Spleen (tissue), 11 donors: Measurements from ENCODE around the gene LYVE1. TPM values are rescaled to one million over a fixed set of nuclear protein-coding genes. Genes with fewer than 3 reads are reported as not detected.
A peak's percentile ranks its signal among the peaks of the same experiment; 100 is the strongest.

Experiments used
- DNase-seq: peaks from one replicate; pipeline ENCODE4 v3.0.0-alpha.2; 2020
- H3K27ac ChIP-seq, 8 donors: fragments of 200-600 bp; sonication (generic) in 7 of 8; 1 replicate in 4 of 8; 2 replicates in 4 of 8; pipeline versions ENCODE4 v1.5.0 to v1.8.0; 2016 to 2021; ENCODE audit warnings: inconsistent platforms in 4 of 8, mild to moderate bottlenecking in 4 of 8, moderate library complexity in 1 of 8
- H3K27me3 ChIP-seq, 7 donors: fragments of 200-600 bp; sonication (generic) in 6 of 7; replicated peaks in 1 of 7; 1 replicate in 4 of 7; 2 replicates in 3 of 7; pipeline versions ENCODE4 v1.5.0 to v1.8.0; 2016 to 2021; ENCODE audit warnings: inconsistent platforms in 3 of 7, mild to moderate bottlenecking in 1 of 7
- H3K36me3 ChIP-seq, 6 donors: fragments of 200-600 bp; sonication (generic) in 5 of 6; 1 replicate in 4 of 6; 2 replicates in 2 of 6; pipeline versions ENCODE4 v1.5.0 to v1.8.0; 2016 to 2021; ENCODE audit warnings: inconsistent platforms in 2 of 6
- H3K4me1 ChIP-seq, 6 donors: fragments of 200-600 bp; sonication (generic) in 5 of 6; 1 replicate in 3 of 6; 2 replicates in 3 of 6; pipeline versions ENCODE4 v1.5.0 to v1.8.0; 2016 to 2021; ENCODE audit warnings: inconsistent platforms in 3 of 6
- H3K4me3 ChIP-seq, 8 donors: fragments of 200-600 bp; sonication (generic) in 7 of 8; 1 replicate in 4 of 8; 2 replicates in 4 of 8; pipeline versions ENCODE4 v1.5.0 to v1.8.0; 2016 to 2021; ENCODE audit warnings: inconsistent platforms in 4 of 8, mild to moderate bottlenecking in 4 of 8, moderate library complexity in 2 of 8
- H3K9me3 ChIP-seq, 8 donors: fragments of 200-600 bp; sonication (generic) in 7 of 8; 1 replicate in 4 of 8; 2 replicates in 4 of 8; pipeline versions ENCODE4 v1.5.0 to v1.8.0; 2016 to 2021; ENCODE audit warnings: inconsistent platforms in 4 of 8
- CTCF ChIP-seq, 11 experiments: fragments of 200-600 bp in 7 of 11; fragments of 450-650 bp in 4 of 11; sonication (generic) in 4 of 11; IDR thresholded peaks in 8 of 11; conservative IDR thresholded peaks in 3 of 11; 1 replicate in 7 of 11; 2 replicates in 4 of 11; pipeline versions ENCODE4 v1.4.0 to v1.8.0; 2016 to 2021; ENCODE audit warnings: antibody characterized with exemption in 11 of 11, inconsistent platforms in 4 of 11, mild to moderate bottlenecking in 1 of 11
- POLR2A ChIP-seq, 3 donors: fragments of 450-650 bp; IDR thresholded peaks; one replicate each; pipeline ENCODE4 v1.5.1; 2017; ENCODE audit warnings: antibody characterized with exemption in 3 of 3, mild to moderate bottlenecking in 1 of 3
- POLR2AphosphoS5 ChIP-seq, 3 donors: sonication (generic); formaldehyde crosslinking; IDR thresholded peaks; one replicate each; pipeline ENCODE4 v1.5.1; 2017; ENCODE audit warnings: antibody characterized with exemption in 3 of 3
- WGBS, 5 donors: extraction: QIAGEN DNeasy Blood & Tissue Kit in 3 of 5; methylation state at CpG; one replicate each; pipeline versions ENCODE4 v1.1.5 to v1.1.7; 2013 to 2018; 5-methylcytosine and 5-hydroxymethylcytosine counted together
- intact Hi-C: fragments of 100-400 bp; cut with DNase I; formaldehyde crosslinking; loops from one replicate; pipeline ENCODE4 v1.15.0; 2023; ENCODE audit warnings: low total_unique reads
- polyA plus RNA-seq, 3 donors: library from polyadenylated mRNA; stranded (reverse); fragments of 200-250 nt; gene quantifications; one replicate each; pipeline ENCODE4 v1.2.1, GENCODE V29; 2013
- total RNA-seq, 7 donors: library from RNA; depleted of rRNA in 3 of 7; stranded (reverse); fragments of >200 nt in 3 of 7; fragmentation: NEBNext Ultra II Directional in 4 of 7; extraction: Animal tissue kit (Norgen Biotek cat#: 25700) in 4 of 7; gene quantifications; one replicate each; pipeline versions ENCODE4 v1.1.0 to v1.2.1, GENCODE V29; 2016 to 2021
- donor health status: healthy with polysubstance abuse.
- donor health status: DM: no; HTN: no; CAD: no; lungs with moderate emphysema.
- donor health status: DM: no; HTN: no; CAD: no.
- donor health status: Bipolar disorder and iron deficiency.
- donor health status: healthy.
- donor health status: DM: no; HTN: no; CAD: no.
- donor health status: DM: yes; HTN: yes; CAD: no.

Gene LYVE1
- total and polyA plus RNA-seq, 10 donors: 20.2 to 338 (median 134) TPM

GRCh38 chr11:10602945-10603344, 34.5 kb upstream of the LYVE1 start:
- TF ChIP-seq CTCF (IDR thresholded peaks at IDR 0.05 in 8 of 11, conservative IDR thresholded peaks at IDR 0.05 in 3 of 11) (no peak), POLR2AphosphoS5 (IDR thresholded peaks at IDR 0.05) (no peak), POLR2A (IDR thresholded peaks at IDR 0.05) (no peak)
- Histone ChIP-seq H3K4me1 (peaks cover 34 to 100% (median 87%) of the 10 kb centered on the region in 6 donors), H3K9me3 (no peaks in the 10 kb centered on the region), H3K27me3 (no peaks in the 10 kb centered on the region), H3K4me3 (no peak overlapping the region), H3K36me3 (peaks cover 0 to 23% (median 0%) of the 10 kb centered on the region in 6 donors), H3K27ac (peak overlapping the region in 4 of 8 donors; percentile 90 to 96 (median 92))
- 92 to 99% (median 97%) methylated on average over 7 to 12 of the region's 12 CpGs for WGBS, 5 donors
- no peak for DNase-seq
- intact Hi-C loops: no loop called here

- Histone ChIP-seq H3K27me3 (no peaks in the 10 kb centered on the region), H3K36me3 (peaks cover 0 to 23% (median 0%) of the 10 kb centered on the region in 6 donors), H3K9me3 (no peaks in the 10 kb centered on the region), H3K4me1 (peaks cover 30 to 100% (median 85%) of the 10 kb centered on the region in 6 donors), H3K4me3 (peak overlapping the region in 1 of 8 donors; percentile 43), H3K27ac (peak overlapping the region in 6 of 8 donors; percentile 28 to 96 (median 82))
- no peak for DNase-seq
- intact Hi-C loops: no loop called here
- 85 to 94% (median 92%) methylated on average over 7 of the region's 7 CpGs for WGBS, 5 donors
- no peak for TF ChIP-seq POLR2AphosphoS5 (IDR thresholded peaks at IDR 0.05)
- TF ChIP-seq CTCF (IDR thresholded peaks at IDR 0.05 in 8 of 11, conservative IDR thresholded peaks at IDR 0.05 in 3 of 11): no peak
- TF ChIP-seq POLR2A (IDR thresholded peaks at IDR 0.05): no peak
Measured at GRCh38 chr11:10602366-10602765, 33.9 kb upstream of the LYVE1 start.

GRCh38 chr11:10601837-10602236, 33.4 kb upstream of the LYVE1 start:
- intact Hi-C loops: no loop called here
- peaks cover 24 to 100% (median 80%) of the 10 kb centered on the region in 6 donors for H3K4me1 ChIP-seq
- no peaks in the 10 kb centered on the region for H3K9me3 ChIP-seq
- 53 to 78% (median 67%) methylated on average over 3 to 6 of the region's 6 CpGs for WGBS, 5 donors
- peak overlapping the region in 1 of 8 donors; percentile 43 for H3K4me3 ChIP-seq
- peaks cover 0 to 23% (median 0%) of the 10 kb centered on the region in 6 donors for H3K36me3 ChIP-seq
- peak overlapping the region in 7 of 8 donors; percentile 28 to 96 (median 75) for H3K27ac ChIP-seq
- TF ChIP-seq POLR2AphosphoS5 (IDR thresholded peaks at IDR 0.05): peak in 2 of 3 donors; percentile 41 to 54
- TF ChIP-seq CTCF (IDR thresholded peaks at IDR 0.05 in 8 of 11, conservative IDR thresholded peaks at IDR 0.05 in 3 of 11): no peak
- no peak for TF ChIP-seq POLR2A (IDR thresholded peaks at IDR 0.05)
- no peaks in the 10 kb centered on the region for H3K27me3 ChIP-seq
- DNase-seq: peak; percentile 83

GRCh38 chr11:10600570-10601248, 32.2 kb upstream of the LYVE1 start:
- peak overlapping the region in 1 of 8 donors; percentile 43 for H3K4me3 ChIP-seq
- intact Hi-C loops: no loop called here
- no peak for DNase-seq
- whole genome bisulfite sequencing, 5 donors: 61 to 83% (median 71%) methylated on average over 11 of the region's 11 CpGs
- no peaks in the 10 kb centered on the region for H3K27me3 ChIP-seq
- peaks cover 0 to 5% (median 0%) of the 10 kb centered on the region in 8 donors for H3K9me3 ChIP-seq
- H3K4me1 ChIP-seq: peaks cover 18 to 94% (median 68%) of the 10 kb centered on the region in 6 donors
- peaks cover 0 to 23% (median 0%) of the 10 kb centered on the region in 6 donors for H3K36me3 ChIP-seq
- H3K27ac ChIP-seq: peak overlapping the region in 7 of 8 donors; percentile 28 to 96 (median 75)
- TF ChIP-seq CTCF (IDR thresholded peaks at IDR 0.05 in 8 of 11, conservative IDR thresholded peaks at IDR 0.05 in 3 of 11) (no peak), POLR2AphosphoS5 (IDR thresholded peaks at IDR 0.05) (peak in 1 of 3 donors; percentile 67)
